Esophagus squamous epithelium (tissue), 4 donors: ENCODE results near the gene BET1L.

ENCODE experiments used
- POLR2A ChIP-seq, 4 donors: fragments of 450-650 bp; IDR thresholded peaks; one replicate each; pipeline ENCODE4 v1.6.1; 2017; ENCODE audit warnings: antibody characterized with exemption in 4 of 4, mild to moderate bottlenecking in 4 of 4, moderate library complexity in 3 of 4
- TF ChIP-seq, protein P1 (sequence below), 6 experiments: fragments of 450-650 bp in 4 of 6; fragments of 200-600 bp in 2 of 6; sonication (generic) in 2 of 6; IDR thresholded peaks; one replicate each; pipeline ENCODE4 v1.5.1; 2016 to 2019; ENCODE audit warnings: antibody characterized with exemption in 6 of 6, mild to moderate bottlenecking in 4 of 6, moderate library complexity in 4 of 6

DNA sequence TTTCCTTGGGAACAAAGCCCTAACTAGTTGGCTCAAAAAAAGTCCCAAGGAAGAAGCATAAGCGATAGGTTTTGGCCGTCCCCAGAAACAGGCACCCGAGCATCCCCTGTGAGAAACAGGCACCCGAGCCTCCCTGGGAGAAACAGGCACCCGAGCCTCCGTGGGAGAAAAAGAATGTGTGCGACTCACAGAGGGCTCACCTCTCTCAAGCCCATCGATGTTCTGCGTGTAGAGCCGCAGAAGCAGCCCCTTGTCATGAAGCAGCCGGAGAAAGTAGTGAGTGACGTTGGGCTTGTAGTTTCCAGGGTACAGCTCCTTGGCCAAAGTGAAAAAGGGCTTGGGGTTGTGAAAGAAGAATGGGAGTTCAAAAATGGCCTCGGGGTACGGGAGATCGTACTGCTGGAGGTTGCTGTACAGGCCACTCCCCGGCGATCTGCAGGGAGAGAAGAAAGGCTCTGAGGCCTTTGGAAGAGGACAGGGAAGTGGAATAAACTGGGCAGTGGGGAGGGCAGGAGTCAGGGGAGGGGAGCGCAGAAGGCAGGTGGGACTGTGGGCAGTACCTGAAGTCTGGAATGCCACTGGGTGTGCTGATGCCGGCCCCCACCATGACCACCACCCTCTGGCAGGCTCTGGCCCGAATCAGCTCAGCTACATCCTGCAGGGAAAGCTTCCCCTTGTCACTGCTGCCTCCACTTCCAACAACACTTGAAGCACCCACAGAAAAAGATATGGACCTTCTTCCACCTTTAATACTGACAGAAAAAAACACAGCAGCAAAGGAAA lies 25.8 kb upstream of the BET1L start:
- TF ChIP-seq, protein P1, sequence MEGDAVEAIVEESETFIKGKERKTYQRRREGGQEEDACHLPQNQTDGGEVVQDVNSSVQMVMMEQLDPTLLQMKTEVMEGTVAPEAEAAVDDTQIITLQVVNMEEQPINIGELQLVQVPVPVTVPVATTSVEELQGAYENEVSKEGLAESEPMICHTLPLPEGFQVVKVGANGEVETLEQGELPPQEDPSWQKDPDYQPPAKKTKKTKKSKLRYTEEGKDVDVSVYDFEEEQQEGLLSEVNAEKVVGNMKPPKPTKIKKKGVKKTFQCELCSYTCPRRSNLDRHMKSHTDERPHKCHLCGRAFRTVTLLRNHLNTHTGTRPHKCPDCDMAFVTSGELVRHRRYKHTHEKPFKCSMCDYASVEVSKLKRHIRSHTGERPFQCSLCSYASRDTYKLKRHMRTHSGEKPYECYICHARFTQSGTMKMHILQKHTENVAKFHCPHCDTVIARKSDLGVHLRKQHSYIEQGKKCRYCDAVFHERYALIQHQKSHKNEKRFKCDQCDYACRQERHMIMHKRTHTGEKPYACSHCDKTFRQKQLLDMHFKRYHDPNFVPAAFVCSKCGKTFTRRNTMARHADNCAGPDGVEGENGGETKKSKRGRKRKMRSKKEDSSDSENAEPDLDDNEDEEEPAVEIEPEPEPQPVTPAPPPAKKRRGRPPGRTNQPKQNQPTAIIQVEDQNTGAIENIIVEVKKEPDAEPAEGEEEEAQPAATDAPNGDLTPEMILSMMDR (IDR thresholded peaks at IDR 0.05), result no peak
- no peak for TF ChIP-seq POLR2A (IDR thresholded peaks at IDR 0.05)
